ENCODE data around the gene MTREX. TPM values are rescaled to one million over a fixed set of nuclear protein-coding genes. Genes with fewer than 3 reads are reported as not detected.

MTREX gene
- total RNA-seq, 2 donors from 2014 or later, result 72.9 to 95.9 TPM

DNA sequence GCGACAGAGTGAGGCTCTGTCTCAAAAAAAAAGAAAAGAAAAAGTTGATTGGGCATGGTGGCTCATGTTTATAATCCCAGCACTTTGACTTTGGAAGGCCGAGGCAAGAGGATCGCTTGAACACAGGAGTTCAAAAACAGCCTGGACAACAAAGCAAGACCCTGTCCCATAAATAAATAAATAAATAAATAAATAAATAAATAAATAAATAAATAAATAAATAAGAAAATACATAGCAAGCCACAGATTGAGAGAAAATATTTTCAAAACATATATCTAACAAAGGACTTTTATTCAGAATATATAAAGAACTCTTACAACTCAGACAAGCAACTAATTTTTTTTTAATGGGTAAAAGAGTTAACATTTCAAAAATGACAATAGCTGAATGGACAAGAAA lies 155.8 kb downstream of the MTREX start:
- no peaks in the 10 kb centered on the region for H3K4me1 Mint-ChIP-seq (ENCODE audit: low read depth in 2 of 2)
- no peaks in the 10 kb centered on the region for H3K9me3 Mint-ChIP-seq
- H3K27ac Mint-ChIP-seq, result no peak overlapping the region
- H3K4me3 Mint-ChIP-seq, result no peak overlapping the region
- no peaks in the 10 kb centered on the region for H3K27me3 Mint-ChIP-seq
- DNase-seq (ENCODE audit: low spot score), result no peak
- no peak for ATAC-seq
- no peaks in the 10 kb centered on the region for H3K36me3 Mint-ChIP-seq

DNA sequence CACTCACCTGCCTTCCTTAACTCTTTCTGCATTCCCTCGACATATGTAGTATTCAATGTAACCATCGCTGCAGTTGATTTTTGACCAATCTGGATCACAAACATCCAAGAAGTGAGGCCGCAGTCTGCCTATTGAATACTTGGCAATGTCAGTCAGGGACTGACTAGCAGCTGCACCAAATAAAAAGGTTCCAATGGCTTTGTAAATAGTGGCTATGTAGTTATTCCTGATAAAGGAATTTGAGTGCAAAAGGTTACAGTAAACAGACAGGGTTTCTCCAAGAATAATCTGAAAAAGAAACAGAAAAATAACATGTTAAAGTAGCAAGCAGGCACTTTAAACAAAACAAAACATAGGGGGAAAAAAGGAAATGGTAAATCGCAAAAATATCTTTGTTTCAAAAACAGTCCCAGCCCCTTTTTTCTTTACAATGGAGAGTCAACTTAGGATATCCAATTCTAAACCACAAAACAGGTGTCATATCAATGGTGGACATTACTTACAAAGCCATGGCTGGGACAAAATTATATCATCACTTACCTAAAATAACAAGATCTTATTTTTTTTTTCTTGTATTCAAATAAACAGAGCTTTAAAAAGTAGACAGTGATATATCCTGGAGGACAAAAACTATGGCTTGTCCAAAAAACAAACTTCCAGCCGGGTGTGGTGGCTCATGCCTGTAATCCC lies 160.2 kb downstream of the MTREX start:
- ATAC-seq (no peak), DNase-seq (ENCODE audit: low spot score) (no peak)
- Mint-ChIP-seq H3K27ac (no peak overlapping the region), H3K9me3 (no peaks in the 10 kb centered on the region), H3K36me3 (no peaks in the 10 kb centered on the region), H3K4me1 (ENCODE audit: low read depth in 2 of 2) (no peaks in the 10 kb centered on the region), H3K4me3 (no peak overlapping the region), H3K27me3 (no peaks in the 10 kb centered on the region)

DNA sequence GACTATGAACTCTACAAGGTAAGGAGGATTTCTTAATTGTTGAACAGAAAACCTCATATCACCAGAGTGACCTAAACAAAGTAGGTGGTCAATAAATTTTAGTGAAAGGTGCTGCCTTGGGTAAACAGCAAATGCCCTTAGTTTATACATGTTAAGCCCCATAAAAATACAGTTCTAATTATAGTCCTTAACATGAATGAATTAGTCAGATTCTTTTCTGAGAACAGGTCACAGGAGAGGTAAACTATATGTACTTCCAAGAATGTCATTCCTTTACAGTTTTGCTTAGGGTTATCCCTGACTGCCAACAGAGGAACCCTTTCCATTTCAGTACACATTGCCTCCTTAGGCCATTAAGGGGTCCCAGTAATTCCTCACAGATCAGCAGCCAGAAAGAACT lies 162.1 kb downstream of the MTREX start:
- H3K36me3 Mint-ChIP-seq, result no peaks in the 10 kb centered on the region
- H3K27ac Mint-ChIP-seq, result no peak overlapping the region
- ATAC-seq (no peak), DNase-seq (ENCODE audit: low spot score) (no peak)
- no peaks in the 10 kb centered on the region for H3K4me1 Mint-ChIP-seq (ENCODE audit: low read depth in 2 of 2)
- H3K4me3 Mint-ChIP-seq, result no peak overlapping the region
- no peaks in the 10 kb centered on the region for H3K9me3 Mint-ChIP-seq
- H3K27me3 Mint-ChIP-seq, result no peaks in the 10 kb centered on the region

DNA sequence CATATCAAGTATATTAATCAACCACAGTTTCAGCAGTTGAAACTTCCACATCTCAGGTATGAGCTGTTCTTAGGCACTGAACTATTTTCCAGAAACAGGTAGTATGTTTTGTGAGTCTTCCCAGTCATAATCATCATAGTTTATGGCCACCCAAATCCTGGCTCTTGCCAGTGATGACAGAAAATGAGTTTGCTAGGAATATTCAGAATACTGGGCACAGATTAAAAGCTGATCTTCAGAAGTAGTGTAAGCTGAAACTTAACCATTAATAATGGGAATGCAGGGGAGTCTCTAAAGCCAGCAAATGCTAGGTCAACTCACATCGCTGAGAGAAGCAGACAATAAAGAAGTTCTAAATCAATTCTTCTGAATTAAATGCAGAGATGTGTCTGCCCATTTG lies 162.5 kb downstream of the MTREX start:
- H3K36me3 Mint-ChIP-seq, result no peaks in the 10 kb centered on the region
- ATAC-seq, result no peak
- H3K9me3 Mint-ChIP-seq, result no peaks in the 10 kb centered on the region

DNA sequence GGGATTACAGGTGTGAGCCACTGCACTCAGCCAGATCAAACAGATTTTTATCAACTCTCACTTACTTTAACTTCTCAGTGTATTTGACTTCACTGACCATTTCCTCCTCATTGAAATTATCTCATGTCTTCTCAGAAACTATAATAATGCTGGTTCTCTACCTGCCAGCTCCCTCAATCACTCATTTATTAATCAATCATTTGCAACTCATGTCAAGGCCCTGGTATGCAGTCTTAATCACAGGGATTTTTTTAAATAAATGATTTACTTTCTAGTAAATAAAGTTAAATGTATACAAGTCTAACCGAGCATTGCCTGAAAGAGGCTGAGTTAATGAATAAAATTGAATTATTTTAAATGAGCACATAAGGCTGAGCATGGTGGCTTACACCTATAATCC lies 163.7 kb downstream of the MTREX start:
- Mint-ChIP-seq H3K27me3 (no peaks in the 10 kb centered on the region), H3K4me1 (ENCODE audit: low read depth in 2 of 2) (no peaks in the 10 kb centered on the region), H3K27ac (no peak overlapping the region), H3K4me3 (no peak overlapping the region), H3K36me3 (no peaks in the 10 kb centered on the region), H3K9me3 (no peaks in the 10 kb centered on the region)
- ATAC-seq (no peak), DNase-seq (ENCODE audit: low spot score) (no peak)

More for the DNA sequence above, 162.5 kb downstream of the MTREX start:
- Mint-ChIP-seq H3K4me1 (ENCODE audit: low read depth in 2 of 2) (no peaks in the 10 kb centered on the region), H3K27me3 (no peaks in the 10 kb centered on the region), H3K27ac (no peak overlapping the region), H3K4me3 (no peak overlapping the region)
- no peak for DNase-seq (ENCODE audit: low spot score)

DNA sequence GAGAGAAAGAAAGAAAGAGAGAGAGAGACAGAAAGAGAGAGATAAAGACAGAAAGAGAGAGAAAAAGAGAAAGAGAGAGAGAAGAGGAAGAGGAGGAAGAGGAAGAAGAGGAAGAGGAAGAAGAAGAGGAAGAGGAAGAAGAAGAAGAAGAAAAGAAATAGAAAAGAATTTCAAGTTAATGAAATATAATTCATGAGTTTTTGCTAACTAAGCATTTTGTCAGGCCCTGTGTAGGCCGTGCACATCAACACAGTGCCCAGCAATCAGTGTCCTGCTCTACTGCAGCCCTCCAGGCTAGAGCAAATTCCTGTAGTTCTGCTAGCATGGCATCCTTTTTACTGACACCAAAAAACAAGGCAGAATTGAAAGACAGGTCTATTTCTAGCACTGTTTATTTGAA lies 164.9 kb downstream of the MTREX start:
- ATAC-seq, result no peak
- Mint-ChIP-seq H3K9me3 (no peaks in the 10 kb centered on the region), H3K36me3 (no peaks in the 10 kb centered on the region), H3K4me1 (ENCODE audit: low read depth in 2 of 2) (no peaks in the 10 kb centered on the region), H3K27ac (no peak overlapping the region), H3K4me3 (no peak overlapping the region), H3K27me3 (no peaks in the 10 kb centered on the region)
- no peak for DNase-seq (ENCODE audit: low spot score)

Other genes starting within 250 kb of the MTREX start
- 1,000 to 10,000 TPM in 1 of 2 donors, 100 to 1,000 TPM in 1; 522 to 1,702 TPM for gene GZMA, start 205.3 kb upstream of the MTREX start, total RNA-seq
- not detected for gene GPX8, start 147.8 kb upstream of the MTREX start, total RNA-seq
- under 1 TPM in 1 of 2 donors, not detected in 1; 0.31 TPM for gene CDC20B, start 134.8 kb upstream of the MTREX start, total RNA-seq
- not detected for gene MCIDAS, start 80.7 kb upstream of the MTREX start, total RNA-seq
- gene CCNO, start 74.4 kb upstream of the MTREX start, total RNA-seq, result not detected
- gene DHX29, start 295 bp upstream of the MTREX start, total RNA-seq, result 10 to 100 TPM; 19.2 to 22.1 TPM
- gene PLPP1, start 227.0 kb downstream of the MTREX start, total RNA-seq, result 1 to 10 TPM; 5.9 to 6.8 TPM

All from natural killer cell treated with Interleukin-12 subunit alpha and Interleukin-12 subunit beta and Interleukin-15 and Interleukin-18, amount 100 ng/mL, for 72 hours (primary cell).